GM23248 (cell line): ENCODE results near the gene GRN.

Experiments
- EZH2 ChIP-seq: fragments of 200-600 bp; sonication (generic); IDR thresholded peaks from 2 replicates; pipeline ENCODE4 v1.6.1; 2018; ENCODE audit warnings: antibody characterized with exemption, mild to moderate bottlenecking; ENCODE audit not compliant: insufficient read depth, poor library complexity, severe bottlenecking
- EZH2phosphoT487 ChIP-seq: fragments of 200-600 bp; sonication (generic); IDR thresholded peaks from 2 replicates; pipeline ENCODE4 v1.6.1; 2018; ENCODE audit warnings: antibody characterized with exemption, moderate library complexity, mild to moderate bottlenecking, low read depth; ENCODE audit not compliant: insufficient read depth

DNA sequence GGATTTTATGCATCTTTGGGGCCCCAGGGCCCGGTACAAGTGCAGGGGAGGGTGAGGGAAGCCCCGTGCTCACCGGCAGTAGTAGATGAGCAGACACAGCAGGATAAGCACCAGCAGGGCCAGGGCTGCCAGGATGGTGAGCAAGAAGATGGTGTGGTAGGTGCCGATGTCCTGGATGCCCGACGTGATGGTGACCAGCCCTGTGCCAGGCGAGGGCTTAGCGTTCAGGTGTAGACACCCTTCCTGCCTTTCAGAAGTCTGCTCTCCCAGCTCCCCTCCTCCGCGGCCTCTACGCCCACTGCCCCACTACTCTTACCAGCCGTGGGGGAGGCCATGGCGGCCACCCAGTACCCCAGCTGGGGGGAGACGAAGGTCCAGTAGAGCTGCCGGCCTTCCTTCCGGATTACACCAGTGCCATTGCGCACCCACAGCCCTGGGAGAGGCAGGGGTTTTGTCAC lies 10.6 kb downstream of the GRN start:
- TF ChIP-seq EZH2 = no peak
- no peak for TF ChIP-seq EZH2phosphoT487
